ENCODE measurements around the gene STAP2.
A peak's percentile ranks its signal among the peaks of the same experiment; 100 is the strongest.
"Not testable (repeated sequence)": the region's sequence is repeated elsewhere in the genome, so short reads cannot be mapped to it uniquely, and the experiment has no call there.

The STAP2 gene

DNA sequence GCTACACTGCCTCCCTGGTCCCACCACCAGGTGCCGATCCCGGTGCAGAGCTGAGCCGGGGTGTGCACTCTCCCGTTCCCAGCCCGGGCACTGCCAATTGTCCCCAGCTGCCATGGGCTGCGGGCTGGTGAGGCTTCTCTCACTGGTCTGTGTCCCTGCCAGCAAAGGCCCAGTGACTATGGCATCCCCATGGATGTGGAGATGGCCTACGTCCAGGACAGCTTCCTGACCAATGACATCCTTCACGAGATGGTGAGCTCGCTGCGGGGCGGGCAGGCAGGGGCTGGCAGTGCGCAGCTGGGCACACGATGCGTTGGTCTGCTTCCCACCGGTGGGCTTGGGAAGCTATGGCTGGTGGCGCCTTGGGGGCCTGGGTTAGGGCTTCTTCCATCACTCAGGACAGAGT lies 19.3 kb upstream of the STAP2 start:
- DNase-seq (ENCODE audit: low read depth) = no peak

DNA sequence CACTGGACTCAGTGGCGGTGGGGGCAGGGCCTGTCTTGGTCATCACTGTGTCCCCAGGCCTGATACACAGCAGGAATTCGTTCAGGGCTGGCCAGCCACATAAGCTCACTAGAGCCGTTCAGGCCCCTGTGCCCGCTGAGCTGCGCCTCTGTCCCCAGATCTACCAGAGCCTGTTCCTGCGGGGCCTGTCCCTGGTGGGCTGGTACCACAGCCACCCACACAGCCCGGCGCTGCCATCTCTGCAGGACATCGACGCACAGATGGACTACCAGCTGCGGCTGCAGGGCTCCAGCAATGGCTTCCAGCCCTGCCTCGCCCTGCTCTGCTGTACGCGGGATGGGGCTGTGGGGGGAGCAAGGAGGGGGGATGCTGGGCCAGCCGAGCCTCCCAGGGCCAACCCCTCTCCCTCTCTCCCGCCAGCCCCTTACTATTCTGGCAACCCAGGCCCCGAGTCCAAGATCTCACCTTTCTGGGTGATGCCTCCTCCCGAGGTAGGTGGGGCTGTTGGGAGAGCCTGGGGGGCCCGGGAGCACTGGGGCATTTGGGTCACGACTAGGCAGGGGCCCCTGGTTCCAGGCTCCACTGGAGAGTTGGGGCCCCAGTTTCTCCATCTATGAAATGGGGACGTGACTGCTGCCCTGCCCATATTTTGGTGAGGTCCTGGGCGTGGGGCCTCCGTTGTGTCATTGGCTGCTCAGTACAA lies 18.6 kb upstream of the STAP2 start:
- DNase-seq (ENCODE audit: low read depth) = no peak

- DNase-seq (ENCODE audit: low read depth) = no peak
Observed at GRCh38 chr19:4354897-4355296, 16.3 kb upstream of the STAP2 start.

GRCh38 chr19:4354282-4354681 lies 15.7 kb upstream of the STAP2 start:
- no peak for DNase-seq (ENCODE audit: low read depth)

- no peak for DNase-seq (ENCODE audit: low read depth)
Observed at GRCh38 chr19:4352701-4353121, 14.1 kb upstream of the STAP2 start.

DNA sequence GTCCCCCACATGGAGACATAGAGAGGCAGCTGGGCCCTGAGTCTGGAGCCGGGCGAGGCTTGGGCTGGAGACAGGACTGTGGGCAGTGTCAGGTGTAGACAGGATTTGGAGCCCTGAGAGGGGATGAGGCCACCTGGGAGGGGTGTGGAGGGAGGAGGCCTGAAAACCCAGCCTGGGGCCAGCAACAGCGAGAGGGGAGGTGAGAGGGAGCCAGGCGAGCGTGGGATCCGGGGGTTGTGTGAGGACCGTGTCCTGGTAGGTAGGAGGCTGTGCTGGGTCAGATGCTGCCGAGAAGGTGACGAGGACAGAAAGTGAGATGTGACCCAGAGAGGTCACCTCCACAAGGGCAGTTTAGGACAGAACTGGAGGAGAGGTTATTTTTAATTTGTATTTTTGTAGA lies 12.1 kb upstream of the STAP2 start:
- no peak for DNase-seq (ENCODE audit: low read depth)

DNA sequence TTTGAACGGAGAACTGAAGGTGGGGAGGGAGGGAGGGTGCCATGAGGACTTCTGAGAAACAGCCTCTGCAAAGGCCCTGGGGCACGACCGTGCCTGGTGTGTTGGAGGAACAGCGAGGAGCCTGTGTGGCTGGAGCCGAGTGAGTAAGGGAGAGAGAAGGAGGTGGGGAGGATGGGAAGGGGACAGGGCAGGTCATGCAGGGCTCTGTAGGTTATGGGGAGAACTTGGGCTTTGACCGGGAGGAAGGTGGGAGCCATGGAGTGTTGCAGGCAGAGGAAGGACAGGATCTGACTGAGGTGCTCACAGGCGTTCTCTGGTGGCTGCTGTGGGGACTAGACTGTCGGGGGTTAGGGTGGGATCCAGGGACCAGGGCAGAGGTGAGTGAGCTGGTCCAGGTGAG lies 11.5 kb upstream of the STAP2 start:
- no peak for DNase-seq (ENCODE audit: low read depth)

- DNase-seq (ENCODE audit: low read depth) = not testable (repeated sequence)
Observed at GRCh38 chr19:4349225-4349624, 10.6 kb upstream of the STAP2 start.

DNA sequence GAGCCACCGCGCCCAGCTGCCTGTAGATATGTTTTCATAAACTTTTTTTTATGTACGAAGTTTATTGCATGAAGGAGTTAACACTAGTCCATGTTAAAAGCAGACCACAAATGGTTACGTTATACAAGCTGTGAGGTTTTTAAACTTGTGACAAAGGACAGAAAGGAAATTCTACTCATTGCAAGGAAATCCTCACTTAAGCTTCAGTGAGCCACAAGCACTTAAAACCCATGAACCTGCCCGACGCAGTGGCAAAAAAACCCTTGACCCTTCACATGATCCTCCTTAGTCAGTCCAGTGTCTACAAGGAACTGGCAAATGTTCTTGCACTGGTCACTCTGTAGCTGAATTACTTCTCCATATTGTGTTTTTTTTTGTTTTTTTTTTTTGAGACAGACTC lies 8.9 kb upstream of the STAP2 start:
- DNase-seq (ENCODE audit: low read depth) = no peak

- no peak for DNase-seq (ENCODE audit: low read depth)
Observed at GRCh38 chr19:4346020-4346383, 7.4 kb upstream of the STAP2 start.

- DNase-seq (ENCODE audit: low read depth) = no peak
Observed at GRCh38 chr19:4345342-4346019, 6.9 kb upstream of the STAP2 start.

- DNase-seq (ENCODE audit: low read depth) = peak; percentile 92
Observed at GRCh38 chr19:4343370-4344307, 5.0 kb upstream of the STAP2 start, which contains the start of gene MPND. Gene MPND, plus strand, starts transcription at chr19:4343562. Its CDS starts 32 bp downstream, at chr19:4343594.

DNA sequence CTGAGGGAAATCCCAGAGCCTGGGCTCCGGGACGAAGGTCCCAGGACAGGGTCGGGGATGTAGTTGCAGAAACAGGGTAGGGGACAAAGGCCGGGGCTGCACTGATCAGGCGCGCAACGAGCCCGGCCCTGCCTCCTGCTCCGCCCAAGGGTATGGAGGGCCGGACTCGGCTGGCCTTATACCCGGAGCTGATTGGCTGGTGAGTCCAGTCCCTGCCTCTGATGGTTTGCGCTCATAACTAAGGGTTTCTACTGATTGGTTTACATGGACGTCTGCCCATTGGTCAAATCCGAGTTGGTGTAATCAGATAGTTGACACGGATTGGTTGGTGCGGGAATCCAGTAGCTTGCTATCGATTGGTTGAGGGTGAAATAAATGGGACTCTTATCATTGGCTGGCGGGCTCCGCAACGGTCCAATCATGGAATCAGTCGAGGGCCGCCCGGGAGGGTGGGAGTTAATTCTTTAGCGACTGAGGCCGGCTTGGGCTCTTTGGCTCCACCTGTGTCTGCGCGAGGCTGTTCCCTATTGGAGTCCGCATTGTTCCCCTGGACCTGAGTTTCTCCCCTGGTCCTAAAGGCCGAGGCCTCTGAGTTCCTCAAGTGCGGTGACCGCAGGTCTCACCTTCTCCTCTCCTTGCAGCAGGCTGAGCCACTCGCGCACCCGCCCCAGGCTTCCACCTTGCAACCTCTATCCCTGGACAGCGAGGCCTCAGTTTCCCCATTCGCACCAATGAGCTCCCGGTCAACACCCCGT lies 4.2 kb upstream of the STAP2 start:
- peak; percentile 86 for DNase-seq (ENCODE audit: low read depth)

GRCh38 chr19:4342314-4342614 lies 3.6 kb upstream of the STAP2 start:
- DNase-seq (ENCODE audit: low read depth) = no peak

GRCh38 chr19:4337906-4338440 lies 654 bp downstream of the STAP2 start:
- no peak for DNase-seq (ENCODE audit: low read depth)

DNA sequence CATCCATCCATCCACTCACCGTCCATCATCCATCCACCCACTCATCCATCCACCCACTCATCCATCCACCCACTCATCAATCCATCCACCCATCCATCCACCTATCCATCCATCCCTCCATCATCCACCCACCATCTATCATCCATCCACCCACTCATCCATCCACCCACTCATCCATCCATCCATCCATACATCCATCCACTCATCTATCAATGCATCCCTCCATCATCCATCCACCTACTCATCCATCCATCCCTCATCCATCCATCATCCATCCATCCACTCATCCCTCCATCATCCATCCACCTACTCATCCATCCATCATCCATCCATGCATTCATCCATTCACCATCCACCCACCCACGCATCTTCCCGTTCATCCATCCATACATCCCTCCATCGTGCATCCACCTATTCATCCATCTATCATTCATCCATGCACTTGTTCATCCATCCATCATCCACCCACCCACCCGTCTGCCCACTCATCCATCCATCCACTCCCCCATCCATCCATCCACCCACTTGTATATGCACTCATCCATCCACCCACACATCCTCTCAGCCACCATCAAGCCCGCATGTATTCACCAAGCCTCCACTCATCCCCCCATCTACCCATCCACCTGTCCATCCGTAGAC lies 3.6 kb downstream of the STAP2 start:
- DNase-seq (ENCODE audit: low read depth) = no peak

DNA sequence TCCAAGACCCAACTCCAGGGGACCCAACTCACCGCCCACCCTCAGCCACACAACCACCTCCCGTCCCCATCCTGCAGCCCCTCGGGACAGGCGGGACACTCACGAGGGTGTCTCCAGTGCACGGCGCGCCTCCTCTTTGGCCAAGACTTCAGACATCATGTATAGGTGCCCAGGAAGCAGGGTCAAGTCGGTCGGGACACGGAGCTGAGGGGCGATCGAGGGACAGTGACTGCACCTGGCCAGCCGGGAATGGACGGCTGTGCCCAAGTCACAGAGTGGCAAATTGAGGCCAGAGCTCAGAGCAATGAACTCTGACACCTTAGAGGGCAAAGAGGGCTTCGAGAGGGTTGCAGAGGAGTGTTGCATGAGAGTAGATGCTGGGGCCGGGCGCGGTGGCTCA lies 8.8 kb downstream of the STAP2 start:
- no peak for DNase-seq (ENCODE audit: low read depth)

DNA sequence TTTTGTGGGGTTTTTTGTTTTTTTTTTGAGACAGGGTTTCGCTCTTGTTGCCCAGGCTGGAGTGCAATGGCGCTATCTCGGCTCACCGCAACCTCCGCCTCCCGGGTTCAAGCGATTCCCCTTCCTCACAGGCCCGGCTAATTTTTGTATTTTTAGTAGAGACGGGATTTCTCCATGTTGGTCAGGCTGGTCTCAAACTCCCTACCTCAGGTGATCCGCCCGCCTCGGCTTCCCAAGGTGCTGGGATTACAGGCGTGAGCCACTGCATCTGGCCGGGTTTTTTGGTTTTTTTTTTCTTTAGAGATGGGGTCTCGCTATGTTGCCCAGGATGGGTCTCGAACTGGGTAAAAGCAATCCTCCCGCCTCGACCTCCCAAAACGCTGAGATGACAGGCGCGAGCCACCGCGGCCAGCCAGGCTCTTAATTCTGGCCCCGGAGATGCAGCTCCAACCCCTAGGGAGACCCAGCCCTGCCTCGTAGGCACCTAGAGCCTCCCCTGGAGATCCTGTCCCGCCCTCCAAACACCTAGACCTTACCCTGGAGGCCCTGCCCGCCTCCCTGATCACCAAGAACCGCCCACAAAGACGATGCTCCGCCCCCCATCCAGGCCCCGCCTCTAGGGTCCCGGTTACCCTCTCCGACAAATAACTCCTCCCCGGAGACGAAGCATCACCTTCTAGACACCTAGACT lies 9.5 kb downstream of the STAP2 start:
- DNase-seq (ENCODE audit: low read depth) = peak; percentile 37

DNA sequence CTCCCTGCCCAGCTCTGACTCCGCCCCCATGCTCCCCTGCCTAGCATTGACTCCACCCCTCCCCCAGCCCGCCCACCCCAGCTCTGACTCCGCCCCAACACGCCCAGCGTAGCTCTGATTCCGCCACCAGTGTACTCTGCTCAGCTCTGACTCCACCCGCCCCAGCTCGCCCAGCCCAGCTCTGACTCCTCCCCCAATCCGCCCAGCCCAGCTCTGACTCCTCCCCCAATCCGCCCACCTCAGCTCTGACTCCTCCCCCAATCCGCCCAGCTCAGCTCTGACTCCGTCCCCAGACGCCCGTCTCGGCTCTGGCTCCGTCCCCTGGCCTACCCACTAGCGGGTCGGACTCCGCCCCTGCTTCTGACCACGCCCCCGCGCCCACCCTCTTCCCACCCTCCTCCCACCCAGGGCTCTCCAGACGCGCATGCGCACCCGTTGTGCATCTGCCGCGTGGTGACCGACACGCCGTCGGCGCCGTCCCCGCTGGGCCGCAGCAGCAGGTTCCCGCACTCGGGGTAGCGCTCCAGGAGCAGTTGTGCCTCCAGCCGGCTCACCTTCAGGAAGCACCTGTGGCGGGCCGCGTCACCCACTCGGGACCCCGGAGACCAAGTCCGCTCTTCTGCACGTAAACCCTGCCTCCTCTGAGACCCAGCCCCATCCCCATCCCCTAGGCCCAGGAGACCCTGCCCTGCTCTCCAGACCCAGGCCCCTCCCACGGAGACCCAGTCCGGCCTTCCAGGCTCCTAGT lies 10.2 kb downstream of the STAP2 start:
- peak; percentile 98 for DNase-seq (ENCODE audit: low read depth)

DNA sequence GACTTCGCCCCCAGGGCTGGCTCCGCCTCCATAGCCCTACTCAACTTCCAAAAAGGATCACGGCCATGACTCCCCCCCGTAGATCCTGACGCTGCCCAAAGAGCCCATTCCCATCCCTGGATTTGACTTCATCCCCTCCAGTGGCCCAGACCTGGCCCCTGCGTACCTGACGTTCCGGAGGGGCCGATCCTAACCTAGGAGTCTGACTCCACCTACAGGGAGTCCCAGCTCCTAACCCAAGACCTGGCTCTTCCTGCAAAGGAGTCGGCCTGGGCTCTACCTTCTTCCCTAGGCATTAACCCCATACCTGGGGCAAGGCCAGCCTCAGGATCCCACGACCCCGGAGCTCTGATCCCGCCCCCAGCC lies 10.8 kb downstream of the STAP2 start:
- no peak for DNase-seq (ENCODE audit: low read depth)

All from activated T-cell treated with anti-CD3 and anti-CD28 coated beads for 24 hours (primary cell).